ENCODE data around the gene WFDC1. TPM values are rescaled to one million over a fixed set of nuclear protein-coding genes. Genes with fewer than 3 reads are reported as not detected.

Gene WFDC1
- total and polyA plus RNA-seq, 2 donors (not counting 3 experiments of a cell fraction or from before 2014, with no cell fraction given): not detected

- DNase-seq (ENCODE audit: low read depth, low spot score): no peak
- Histone ChIP-seq H3K9me1 (replicated peaks; ENCODE audit: control insufficient read depth, extremely low read depth, insufficient read depth, low read length) (no peaks in the 10 kb centered on the region), H2AFZ (ENCODE audit: low read depth, low read length) (no peak overlapping the region), H3K27ac (ENCODE audit: insufficient read depth, low read depth, low read length) (no peak overlapping the region), H3K9ac (replicated peaks; ENCODE audit: extremely low read depth, insufficient read depth, low read length) (no peak overlapping the region), H3K4me3 (replicated peaks in 1 of 3; ENCODE audit: insufficient read depth in 1 of 3, low read depth in 1 of 3, low read length in 3 of 3) (no peak overlapping the region), H3K4me2 (ENCODE audit: insufficient read depth, low read length) (no peak overlapping the region), H3K27me3 (ENCODE audit: control insufficient read depth in 2 of 2, insufficient read depth in 2 of 2, low read length in 2 of 2) (peaks cover 0 to 2% of the 10 kb centered on the region in 2 experiments), H3K79me2 (ENCODE audit: control insufficient read depth, insufficient read depth, low read length) (no peaks in the 10 kb centered on the region), H3K4me1 (ENCODE audit: control insufficient read depth, extremely low read depth, insufficient read depth, low read length) (no peaks in the 10 kb centered on the region), H4K20me1 (replicated peaks; ENCODE audit: control insufficient read depth, extremely low read depth, insufficient read depth, low read length) (no peaks in the 10 kb centered on the region), H3K36me3 (ENCODE audit: control insufficient read depth in 2 of 2, extremely low read depth in 1 of 2, insufficient read depth in 2 of 2, low read length in 2 of 2) (no peaks in the 10 kb centered on the region), H3K9me3 (replicated peaks; ENCODE audit: control insufficient read depth, insufficient read depth, low read length) (no peaks in the 10 kb centered on the region)
- dilution Hi-C loops (cut with MboI; ENCODE audit: extremely low pct_ligation_motif_present, low sequenced_read_pairs) (no loop called here), intact Hi-C loops (cut with micrococcal nuclease) (loop anchor here (5.0 kb wide), 1 partner anchor 344 kb away; no protein-coding TSS in a partner anchor)
- ChIA-PET POLR2A (no interaction called here), CTCF (interaction anchor here (0.7 to 3.8 kb wide), 11 partner anchors 10 to 345 kb away, joined by 3 to 48 read pairs (median 15); no protein-coding TSS in a partner anchor)
- TF ChIP-seq FOS (IDR thresholded peaks at IDR 0.05; ENCODE audit: borderline replicate concordance, insufficient read depth, low read length): no peak
- no peak for TF ChIP-seq MYC (IDR thresholded peaks at IDR 0.05; ENCODE audit: low read depth, low read length)
- TF ChIP-seq GATA2 (IDR thresholded peaks at IDR 0.05; ENCODE audit: insufficient read depth, insufficient read length, low read depth, low read length): no peak
- TF ChIP-seq POLR2AphosphoS5 (IDR thresholded peaks at IDR 0.05; ENCODE audit: insufficient read depth, low read depth, low read length): no peak
- no peak for TF ChIP-seq MAX (IDR thresholded peaks at IDR 0.05; ENCODE audit: insufficient read depth, insufficient read length)
- no peak for TF ChIP-seq EZH2 (IDR thresholded peaks at IDR 0.05; ENCODE audit: borderline replicate concordance, low read depth, low read length, severe bottlenecking)
- TF ChIP-seq JUN (IDR thresholded peaks at IDR 0.05; ENCODE audit: borderline replicate concordance, insufficient read depth, insufficient read length, low read depth): no peak
- no peak for TF ChIP-seq CTCF (IDR thresholded peaks at IDR 0.05; ENCODE audit: extremely low read depth in 1 of 2, insufficient read depth in 1 of 2, low read depth in 1 of 2, low read length in 2 of 2)
- TF ChIP-seq POLR2A (IDR thresholded peaks at IDR 0.05; ENCODE audit: low read depth, low read length): no peak
- FAIRE-seq: no peak
- no TSS peak for BruUV-seq (replicated peaks)
These were observed 16.3 kb upstream of the WFDC1 start for GRCh38 chr16:84278333-84278732.
